ENCODE data around the gene GALNT2.

The GALNT2 gene

DNA sequence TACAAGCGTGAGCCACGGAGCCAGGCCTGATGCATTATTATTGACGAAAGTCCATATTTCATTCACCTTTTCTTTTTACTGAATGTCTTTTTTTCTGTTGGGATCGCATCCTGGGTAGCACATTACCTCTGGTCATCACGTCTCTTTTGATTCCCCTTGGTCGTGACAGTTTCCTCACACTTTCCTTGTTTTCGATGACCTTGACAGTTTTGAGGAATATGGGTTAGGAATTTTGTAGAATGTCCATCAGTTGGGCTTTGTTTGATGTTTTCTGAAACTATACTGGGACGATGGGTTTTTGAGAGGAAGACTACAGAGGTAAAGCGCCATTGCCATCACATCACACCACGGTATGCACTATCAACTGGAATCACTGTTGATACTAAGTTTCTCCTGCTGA, 26.6 kb upstream of the GALNT2 start:
- DNase-seq (ENCODE audit: low spot score) = no peak
- no peak overlapping the region for H3K4me3 ChIP-seq
- TF ChIP-seq, protein P1, sequence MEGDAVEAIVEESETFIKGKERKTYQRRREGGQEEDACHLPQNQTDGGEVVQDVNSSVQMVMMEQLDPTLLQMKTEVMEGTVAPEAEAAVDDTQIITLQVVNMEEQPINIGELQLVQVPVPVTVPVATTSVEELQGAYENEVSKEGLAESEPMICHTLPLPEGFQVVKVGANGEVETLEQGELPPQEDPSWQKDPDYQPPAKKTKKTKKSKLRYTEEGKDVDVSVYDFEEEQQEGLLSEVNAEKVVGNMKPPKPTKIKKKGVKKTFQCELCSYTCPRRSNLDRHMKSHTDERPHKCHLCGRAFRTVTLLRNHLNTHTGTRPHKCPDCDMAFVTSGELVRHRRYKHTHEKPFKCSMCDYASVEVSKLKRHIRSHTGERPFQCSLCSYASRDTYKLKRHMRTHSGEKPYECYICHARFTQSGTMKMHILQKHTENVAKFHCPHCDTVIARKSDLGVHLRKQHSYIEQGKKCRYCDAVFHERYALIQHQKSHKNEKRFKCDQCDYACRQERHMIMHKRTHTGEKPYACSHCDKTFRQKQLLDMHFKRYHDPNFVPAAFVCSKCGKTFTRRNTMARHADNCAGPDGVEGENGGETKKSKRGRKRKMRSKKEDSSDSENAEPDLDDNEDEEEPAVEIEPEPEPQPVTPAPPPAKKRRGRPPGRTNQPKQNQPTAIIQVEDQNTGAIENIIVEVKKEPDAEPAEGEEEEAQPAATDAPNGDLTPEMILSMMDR (IDR thresholded peaks at IDR 0.05) = no peak

DNA sequence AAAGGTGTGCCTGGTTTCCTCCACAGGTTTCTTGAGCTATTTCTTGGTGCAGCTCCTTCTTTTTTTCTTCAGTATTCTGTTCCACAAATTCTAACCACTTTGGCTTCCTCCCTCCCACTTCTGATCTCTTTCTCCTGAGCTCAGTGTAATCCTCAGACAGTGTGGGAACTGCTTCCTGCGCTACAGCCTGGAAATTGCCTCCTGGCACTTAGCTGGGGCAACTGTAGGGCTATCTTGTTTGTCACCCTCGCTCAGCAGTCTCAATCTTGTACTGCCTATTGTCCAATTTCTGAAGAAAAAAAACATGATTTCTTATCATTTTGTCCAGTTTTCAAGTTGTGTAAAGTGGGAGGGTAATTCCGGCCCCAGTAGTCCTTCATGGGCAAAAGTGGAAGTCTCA, 24.0 kb upstream of the GALNT2 start:
- DNase-seq (ENCODE audit: low spot score) = no peak
- TF ChIP-seq, protein P1 (IDR thresholded peaks at IDR 0.05) = no peak
- H3K27ac ChIP-seq = no peak overlapping the region
- H3K4me3 ChIP-seq = no peak overlapping the region

More for the DNA sequence above, 26.6 kb upstream of the GALNT2 start:
- H3K27ac ChIP-seq = no peak overlapping the region

DNA sequence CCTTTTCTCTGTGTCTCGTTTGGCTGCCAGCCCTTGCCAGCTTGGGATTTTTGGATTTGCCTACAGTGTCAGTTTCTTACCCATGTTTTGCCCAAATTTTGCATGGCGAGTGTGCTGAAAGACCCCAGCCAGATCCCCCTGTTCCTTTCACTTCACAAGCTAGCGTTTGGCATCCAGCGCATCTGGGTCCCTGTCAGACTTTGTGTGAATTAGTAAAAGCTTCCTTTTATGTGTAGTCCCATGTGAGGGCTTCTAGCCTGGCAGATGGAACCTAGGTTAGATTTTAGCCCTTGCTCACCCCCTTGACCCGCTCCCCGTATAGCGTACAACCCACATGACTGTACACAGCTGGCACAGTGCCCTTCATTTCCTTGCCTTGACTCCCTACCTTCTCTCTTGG, 22.3 kb upstream of the GALNT2 start:
- Histone ChIP-seq H3K4me3 (no peak overlapping the region), H3K27ac (no peak overlapping the region)
- TF ChIP-seq, protein P1 (IDR thresholded peaks at IDR 0.05) = no peak
- no peak for DNase-seq (ENCODE audit: low spot score)

DNA sequence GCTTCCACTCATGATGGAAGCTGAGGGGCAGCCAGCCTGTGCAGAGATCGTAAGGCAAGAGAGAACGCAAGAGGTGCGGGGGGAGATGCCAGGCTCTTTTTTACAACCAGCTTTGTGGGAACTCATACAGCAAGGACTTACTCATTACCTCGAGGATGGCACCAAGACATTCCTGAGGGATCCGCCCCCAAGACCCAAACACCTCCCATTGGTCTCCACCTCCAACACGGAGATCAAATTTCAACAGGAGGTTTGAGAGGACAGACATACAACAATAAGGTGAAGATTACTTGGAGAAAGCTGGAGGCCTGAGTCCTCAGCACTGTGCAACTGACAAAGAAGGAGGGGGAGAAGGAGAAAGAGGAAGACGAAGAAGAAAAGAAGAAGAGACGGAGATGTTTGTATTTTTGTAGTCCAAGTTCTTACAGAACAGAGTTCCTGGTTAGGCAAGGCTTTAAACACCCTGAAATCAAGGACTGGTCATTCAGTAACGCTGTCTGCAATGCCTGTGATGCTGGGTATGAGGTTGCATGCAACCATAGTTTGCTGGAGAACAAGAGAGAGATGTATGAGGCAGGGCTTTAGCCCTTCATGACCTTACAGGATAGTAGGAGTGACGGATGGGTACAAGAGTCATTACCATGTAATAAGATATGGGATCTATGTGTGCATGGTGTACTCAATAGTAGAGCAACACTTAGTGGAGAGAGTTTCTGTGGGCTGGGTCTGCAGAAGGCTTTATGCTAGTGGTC, 19.7 kb upstream of the GALNT2 start:
- Histone ChIP-seq H3K27ac (no peak overlapping the region), H3K4me3 (no peak overlapping the region)
- TF ChIP-seq, protein P1 (IDR thresholded peaks at IDR 0.05) = no peak
- no peak for DNase-seq (ENCODE audit: low spot score)

DNA sequence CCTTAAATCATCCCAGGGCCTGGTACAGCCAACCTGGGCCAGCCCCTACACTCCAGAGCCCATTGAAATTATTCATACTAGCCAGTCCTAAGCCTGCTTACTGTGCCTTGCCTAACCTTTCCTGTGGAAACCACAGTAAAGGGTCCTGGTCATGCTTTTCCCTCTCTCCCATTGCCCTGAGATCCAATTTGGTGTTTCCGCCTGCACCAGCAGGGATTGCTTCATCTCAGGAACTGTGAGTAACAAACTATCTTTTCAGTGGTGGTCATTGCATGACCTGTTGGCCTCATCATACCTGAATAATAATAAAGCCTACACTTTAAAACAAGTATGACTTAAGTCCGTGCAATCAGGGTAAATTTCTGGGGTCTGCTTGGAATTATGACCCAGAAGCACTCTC, 18.7 kb upstream of the GALNT2 start:
- DNase-seq (ENCODE audit: low spot score) = no peak
- Histone ChIP-seq H3K4me3 (no peak overlapping the region), H3K27ac (no peak overlapping the region)
- TF ChIP-seq, protein P1 (IDR thresholded peaks at IDR 0.05) = no peak

DNA sequence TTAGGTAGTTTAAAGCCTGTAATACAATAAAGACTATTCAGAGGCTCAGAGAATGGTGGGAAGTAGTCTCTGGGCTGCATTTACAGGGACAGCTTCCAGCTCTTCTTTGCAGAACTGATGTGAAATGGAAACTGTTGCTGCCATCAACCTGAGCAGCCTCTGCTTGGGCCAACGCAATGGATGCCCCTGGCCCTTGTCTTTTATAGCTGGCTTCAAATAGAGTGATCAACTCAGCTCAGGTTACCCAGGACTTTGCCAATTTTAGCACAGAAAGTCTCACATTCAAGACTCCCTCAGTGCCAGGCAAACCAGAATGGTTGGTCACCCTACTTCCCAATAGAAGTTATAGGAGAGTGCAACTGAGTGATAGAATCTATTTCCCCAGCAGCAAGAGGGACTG, 18.1 kb upstream of the GALNT2 start:
- TF ChIP-seq, protein P1 (IDR thresholded peaks at IDR 0.05) = no peak
- H3K4me3 ChIP-seq = no peak overlapping the region
- H3K27ac ChIP-seq = no peak overlapping the region
- no peak for DNase-seq (ENCODE audit: low spot score)

DNA sequence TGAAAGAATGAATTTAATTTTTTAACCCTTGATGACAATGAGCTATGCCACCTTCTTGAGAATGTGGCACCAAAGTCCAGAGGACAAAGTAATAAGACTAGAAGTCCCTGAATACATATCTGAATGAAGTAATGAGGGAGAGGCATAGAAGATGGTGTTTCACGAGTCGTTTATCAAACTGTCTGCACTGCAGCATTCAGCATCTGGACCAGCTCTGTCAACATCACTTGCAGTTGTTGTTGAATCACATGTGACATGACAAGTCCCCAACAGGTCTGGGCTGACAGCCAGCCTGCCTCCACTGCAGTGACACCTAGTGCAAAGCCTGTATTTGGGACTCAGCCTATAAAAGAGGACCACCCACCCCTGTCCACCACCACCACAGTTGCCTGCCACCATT, 17.3 kb upstream of the GALNT2 start:
- DNase-seq (ENCODE audit: low spot score) = no peak
- TF ChIP-seq, protein P1 (IDR thresholded peaks at IDR 0.05) = no peak
- H3K27ac ChIP-seq = no peak overlapping the region
- H3K4me3 ChIP-seq = no peak overlapping the region
